22Rv1 (cell line): ENCODE measurements around the gene CASP3.

ENCODE experiments used
- ZFX ChIP-seq: fragments of 450-650 bp; IDR thresholded peaks from 2 replicates; pipeline ENCODE4 v1.6.1; 2017; ENCODE audit warnings: antibody characterized with exemption, borderline replicate concordance
- TF ChIP-seq, protein P1 (sequence below): fragments of 450-650 bp; IDR thresholded peaks from 2 replicates; pipeline ENCODE4 v1.5.1; 2017; ENCODE audit warnings: mild to moderate bottlenecking

DNA sequence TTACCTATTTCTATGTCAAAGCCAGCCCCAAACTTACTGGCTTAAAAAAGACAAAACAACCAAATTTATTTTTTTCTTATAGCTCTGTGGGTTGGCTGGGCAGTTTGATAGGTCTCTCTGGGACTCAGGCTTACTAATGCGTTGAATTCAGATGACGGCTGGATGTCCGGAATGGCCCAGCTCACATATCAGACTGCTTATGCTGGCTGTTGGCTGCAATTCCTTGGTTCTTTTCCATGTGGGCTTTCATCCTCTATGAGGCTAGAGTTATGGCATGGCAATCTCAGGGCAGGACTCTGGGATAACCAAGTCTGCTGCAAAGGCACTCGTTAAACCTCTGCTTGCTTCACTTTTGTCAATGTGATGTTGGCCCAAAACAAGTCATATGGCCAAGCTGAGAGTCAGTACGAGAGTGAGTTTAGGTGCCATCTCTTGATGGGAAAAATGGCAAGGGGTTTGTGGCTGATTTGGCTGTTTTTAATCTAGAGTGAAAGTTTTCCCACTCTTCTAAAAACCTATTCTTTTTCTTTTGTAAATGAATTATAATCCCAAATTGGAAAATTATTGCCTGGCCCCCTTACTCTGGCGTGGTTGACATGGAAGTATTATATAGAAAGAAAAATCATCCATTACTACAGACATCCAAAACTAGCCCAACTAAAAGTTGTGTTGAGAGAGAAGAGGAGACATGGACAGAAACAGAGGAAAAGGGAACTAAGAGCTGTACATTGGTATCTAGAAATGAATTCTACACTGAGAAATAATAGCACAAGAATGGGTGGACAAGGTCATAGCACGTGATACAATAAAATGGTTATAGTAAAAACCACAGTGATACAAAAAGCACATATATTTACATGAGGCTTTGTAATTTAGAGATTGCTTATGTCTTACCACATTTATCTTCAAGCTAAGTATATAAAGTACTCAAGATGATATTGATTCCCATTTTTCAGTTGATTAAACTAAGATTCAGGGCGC is 6.9 kb upstream of the CASP3 start:
- TF ChIP-seq, protein P1, sequence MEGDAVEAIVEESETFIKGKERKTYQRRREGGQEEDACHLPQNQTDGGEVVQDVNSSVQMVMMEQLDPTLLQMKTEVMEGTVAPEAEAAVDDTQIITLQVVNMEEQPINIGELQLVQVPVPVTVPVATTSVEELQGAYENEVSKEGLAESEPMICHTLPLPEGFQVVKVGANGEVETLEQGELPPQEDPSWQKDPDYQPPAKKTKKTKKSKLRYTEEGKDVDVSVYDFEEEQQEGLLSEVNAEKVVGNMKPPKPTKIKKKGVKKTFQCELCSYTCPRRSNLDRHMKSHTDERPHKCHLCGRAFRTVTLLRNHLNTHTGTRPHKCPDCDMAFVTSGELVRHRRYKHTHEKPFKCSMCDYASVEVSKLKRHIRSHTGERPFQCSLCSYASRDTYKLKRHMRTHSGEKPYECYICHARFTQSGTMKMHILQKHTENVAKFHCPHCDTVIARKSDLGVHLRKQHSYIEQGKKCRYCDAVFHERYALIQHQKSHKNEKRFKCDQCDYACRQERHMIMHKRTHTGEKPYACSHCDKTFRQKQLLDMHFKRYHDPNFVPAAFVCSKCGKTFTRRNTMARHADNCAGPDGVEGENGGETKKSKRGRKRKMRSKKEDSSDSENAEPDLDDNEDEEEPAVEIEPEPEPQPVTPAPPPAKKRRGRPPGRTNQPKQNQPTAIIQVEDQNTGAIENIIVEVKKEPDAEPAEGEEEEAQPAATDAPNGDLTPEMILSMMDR: no peak
- no peak for TF ChIP-seq ZFX
